Right ventricle myocardium inferior (tissue), 1 donor: ENCODE data around the gene ALX4. TPM values are rescaled to one million over a fixed set of nuclear protein-coding genes. Genes with fewer than 3 reads are reported as not detected.
A peak's percentile ranks its signal among the peaks of the same experiment; 100 is the strongest.

Source experiments
- ATAC-seq: fragments of 200-7000 bp; cut with Tn5 transposase; one replicate; pipeline ENCODE4 v1.9.1; 2020; ENCODE audit warnings: mild to moderate bottlenecking, moderate library complexity
- DNase-seq: peaks from one replicate; pipeline ENCODE4 v3.0.0; 2021; ENCODE audit errors: missing footprints
- intact Hi-C: fragments of 100-400 bp; cut with DNase I; formaldehyde crosslinking; loops from one replicate; pipeline ENCODE4 v1.11.0; 2022
- total RNA-seq: library from RNA; stranded (reverse); fragmentation: NEBNext Ultra II Directional; extraction: Animal tissue kit (Norgen Biotek cat#: 25700); gene quantifications from one replicate; pipeline ENCODE4 v1.2.1, GENCODE V29; 2021
- donor health status: DM: no; HTN: yes; CAD: no; lungs with severe emphysema.

Gene ALX4
- total RNA-seq, 1 donor from 2014 or later, result 0.05 TPM

DNA sequence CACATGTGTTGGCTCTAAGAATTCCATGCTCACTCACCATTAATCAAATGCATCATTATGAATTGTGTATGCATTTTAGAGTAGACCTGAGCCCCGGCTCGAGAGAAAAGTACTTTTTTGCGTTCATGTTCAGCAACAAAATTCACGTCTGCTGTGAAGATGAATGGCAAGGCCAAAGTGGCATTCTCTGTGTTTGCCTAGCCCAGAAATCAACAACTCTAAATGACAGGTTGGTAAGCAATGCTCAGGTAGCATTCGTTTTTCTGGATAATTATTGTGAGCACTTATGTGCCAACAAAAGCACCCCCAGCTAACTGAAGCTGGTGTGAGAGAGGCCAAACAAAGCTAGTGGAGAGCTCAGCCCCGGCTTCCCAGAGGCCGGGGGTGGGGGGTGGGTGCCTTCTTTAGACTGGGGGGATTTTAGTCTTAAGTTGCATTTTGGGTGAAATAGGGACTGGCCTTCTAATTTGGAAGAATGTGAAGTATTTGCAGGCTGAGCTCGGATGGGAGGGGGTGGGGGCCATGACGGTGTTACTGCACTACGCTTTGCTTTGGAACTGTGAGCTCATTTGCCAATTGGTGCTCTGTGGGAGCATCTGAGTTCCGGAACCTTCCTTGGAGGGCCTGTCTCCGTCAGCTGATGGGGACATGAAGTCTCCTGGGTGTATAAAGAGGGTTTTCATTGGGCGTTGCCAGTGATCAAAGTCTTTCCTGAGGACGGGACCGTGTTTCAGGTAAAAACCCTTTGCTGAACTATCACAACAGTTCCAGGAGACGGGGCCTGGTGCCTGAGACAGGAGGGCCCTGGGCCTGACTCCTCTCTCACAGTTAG lies 29.0 kb upstream of the ALX4 start:
- DNase-seq (no peak), ATAC-seq (no peak)
- intact Hi-C loops, result no loop called here

DNA sequence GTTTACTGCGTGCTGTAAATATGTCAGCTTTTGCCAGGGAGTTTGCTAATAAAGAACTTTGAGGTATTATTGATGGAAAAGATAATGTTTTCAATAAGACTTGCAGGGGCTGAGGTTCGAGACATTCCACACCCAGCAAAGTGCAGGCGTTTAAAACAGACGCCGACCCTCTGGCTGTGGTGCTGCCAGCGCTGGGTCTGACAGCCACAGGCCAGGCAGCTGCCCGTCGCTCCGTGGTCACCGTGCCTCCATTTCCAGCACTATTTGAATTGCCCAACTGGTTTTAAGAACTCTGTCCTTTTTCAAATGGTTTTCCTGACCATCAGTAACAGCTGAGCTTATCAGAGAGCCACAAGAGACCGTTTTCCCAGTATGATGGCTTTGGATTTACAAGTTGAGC lies 28.1 kb upstream of the ALX4 start:
- DNase-seq, result no peak
- no peak for ATAC-seq
- intact Hi-C loops, result no loop called here

DNA sequence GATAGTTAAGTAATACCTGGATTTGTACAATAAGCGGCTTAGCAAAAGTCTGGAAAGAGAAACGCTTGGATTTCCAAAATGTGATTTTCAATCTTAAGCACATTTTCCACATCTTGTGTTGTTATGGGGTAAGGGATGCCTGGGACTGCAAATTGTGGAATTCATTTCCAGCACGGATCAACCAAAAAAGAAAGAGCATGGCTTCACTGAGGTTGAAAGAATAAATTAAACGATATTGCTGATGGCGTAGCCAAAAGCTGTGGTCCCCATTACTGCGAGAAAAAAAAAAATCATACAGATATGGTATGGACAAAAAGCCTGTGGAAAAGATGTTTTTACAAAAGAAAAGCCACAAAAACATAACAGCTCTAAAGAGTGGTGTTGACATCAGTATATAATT lies 26.0 kb upstream of the ALX4 start:
- intact Hi-C loops, result no loop called here
- no peak for DNase-seq
- ATAC-seq, result no peak

DNA sequence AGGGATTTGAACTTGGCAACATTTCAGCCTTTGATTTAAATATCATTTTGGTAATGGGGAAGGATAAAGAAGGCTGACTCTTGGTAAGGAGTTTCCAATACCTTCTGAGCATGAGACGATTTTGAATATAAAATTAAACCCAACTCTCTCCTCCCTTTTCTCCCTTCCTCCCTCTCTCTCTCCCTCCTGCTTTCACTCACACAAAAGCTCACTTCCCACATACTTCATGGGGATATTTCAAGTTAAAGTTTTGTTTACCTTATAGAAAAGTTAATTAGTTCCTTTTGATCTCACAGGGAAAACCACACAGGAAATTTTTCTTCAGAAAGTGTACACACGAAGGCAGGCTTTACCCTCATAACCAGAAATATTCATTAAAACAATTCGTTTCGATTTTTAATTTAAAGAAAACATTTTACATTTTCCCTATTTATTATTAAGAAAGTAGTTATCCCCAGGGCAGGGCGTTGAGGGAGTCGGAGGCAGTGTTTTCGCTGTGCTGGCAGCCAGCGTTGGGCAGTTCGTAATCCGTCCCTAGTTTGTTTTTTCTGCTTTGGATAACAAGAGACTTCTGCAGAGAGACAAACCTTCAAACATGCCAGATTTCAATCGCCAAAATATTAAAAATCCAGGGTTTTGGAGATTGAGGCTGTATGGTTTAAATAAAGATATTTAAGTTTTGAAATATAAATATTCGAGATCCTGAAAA lies 25.3 kb upstream of the ALX4 start:
- DNase-seq, result no peak
- intact Hi-C loops, result no loop called here
- no peak for ATAC-seq

DNA sequence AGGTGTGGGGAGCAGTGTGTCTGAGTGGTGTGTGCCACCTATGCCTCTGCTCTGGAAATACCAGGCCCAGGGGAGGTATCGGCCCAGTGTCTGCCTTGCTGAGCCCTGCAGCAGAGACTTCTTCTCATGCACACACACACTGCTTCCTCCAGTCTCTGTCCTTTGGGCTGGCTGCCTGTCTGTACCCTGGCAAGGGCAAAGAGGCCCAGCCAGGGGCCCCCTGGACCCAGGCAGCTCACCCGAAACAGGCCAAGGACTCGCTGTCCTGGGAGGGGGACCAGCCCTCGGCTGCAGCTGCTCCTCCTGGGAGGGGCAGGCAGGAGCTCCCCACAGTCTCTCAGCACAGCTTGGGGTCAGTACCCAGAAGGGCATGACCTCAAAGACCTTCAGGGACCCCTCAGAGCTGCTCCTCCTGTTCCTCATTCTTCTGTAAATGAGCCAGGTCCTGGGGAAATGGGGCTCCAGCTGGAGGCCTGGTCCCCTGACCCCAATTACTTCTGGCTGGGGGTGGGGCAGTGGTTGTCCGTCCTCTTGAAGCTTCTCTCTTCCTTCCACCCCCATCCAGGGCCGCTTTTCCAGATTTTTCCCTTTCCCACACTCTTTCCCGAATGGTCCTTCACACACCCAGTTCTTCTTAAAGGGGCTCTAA lies 24.5 kb upstream of the ALX4 start:
- DNase-seq, result no peak

DNA sequence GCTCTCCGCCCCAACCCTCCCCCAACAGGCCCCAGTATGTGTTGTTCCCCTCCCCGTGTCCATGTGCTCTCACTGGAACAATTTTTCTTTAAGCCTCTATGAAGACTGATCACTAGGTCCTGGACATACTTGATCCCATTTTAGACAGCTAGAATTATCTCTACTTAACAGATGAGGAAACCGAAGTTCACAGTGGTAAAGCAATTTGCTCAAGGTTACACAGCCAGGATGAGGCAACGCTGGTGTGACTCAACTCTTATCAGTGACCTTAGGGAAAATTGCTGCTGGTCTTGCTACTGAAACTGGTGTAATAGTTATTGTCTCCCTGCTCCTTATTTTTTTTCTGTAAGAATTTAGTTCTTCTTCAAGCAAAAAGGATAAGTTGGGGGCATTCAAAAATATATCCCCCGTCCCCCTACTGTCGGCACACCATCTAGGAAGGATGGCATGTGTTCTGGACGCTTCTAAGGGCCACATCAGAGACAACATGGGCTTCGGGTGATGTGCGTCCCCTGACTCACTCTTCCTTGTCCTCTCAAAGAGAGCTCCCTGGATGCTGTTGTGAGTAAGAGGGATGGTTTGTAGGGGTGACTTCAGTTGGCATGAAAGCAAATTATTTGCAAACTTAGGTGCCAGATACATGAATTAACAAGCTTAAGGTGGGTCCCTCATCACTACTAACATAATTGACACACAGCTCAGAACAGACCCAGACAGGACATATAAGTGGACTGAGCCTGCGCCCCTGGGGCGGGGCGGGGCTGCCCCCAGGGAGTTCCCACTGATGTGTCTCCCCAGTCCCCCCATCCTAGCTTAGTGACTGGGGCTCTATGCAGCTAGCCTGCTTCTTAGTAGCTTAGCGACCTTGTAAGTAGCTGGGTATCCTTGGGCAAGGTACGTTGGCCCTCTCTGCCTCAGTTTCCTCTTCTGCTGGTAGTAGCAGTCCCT lies 23.6 kb upstream of the ALX4 start:
- intact Hi-C loops, result no loop called here
- ATAC-seq, result no peak
- DNase-seq, result no peak

More for the DNA sequence above, 24.5 kb upstream of the ALX4 start:
- ATAC-seq, result peak; percentile 31
- intact Hi-C loops, result no loop called here

DNA sequence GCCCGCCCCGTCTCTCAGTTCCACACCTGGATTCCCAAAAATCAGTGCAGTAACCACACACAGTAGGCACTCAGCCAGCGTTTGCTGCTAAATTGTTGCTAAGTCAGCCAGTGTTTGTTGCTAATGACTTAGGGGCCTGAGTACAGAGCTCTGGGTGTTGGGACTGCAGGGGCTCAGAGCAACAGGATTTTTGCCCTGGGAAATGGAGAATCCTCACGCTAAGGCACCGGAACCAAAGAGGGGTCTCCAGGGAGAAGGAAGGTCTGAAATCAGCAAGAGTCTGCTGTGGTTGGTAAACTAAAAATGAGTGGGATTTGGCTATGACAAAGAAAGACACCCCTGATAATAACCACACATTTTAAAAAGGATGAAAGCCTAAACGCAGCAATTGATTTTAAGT lies 22.7 kb upstream of the ALX4 start:
- intact Hi-C loops, result no loop called here
- DNase-seq (no peak), ATAC-seq (no peak)

DNA sequence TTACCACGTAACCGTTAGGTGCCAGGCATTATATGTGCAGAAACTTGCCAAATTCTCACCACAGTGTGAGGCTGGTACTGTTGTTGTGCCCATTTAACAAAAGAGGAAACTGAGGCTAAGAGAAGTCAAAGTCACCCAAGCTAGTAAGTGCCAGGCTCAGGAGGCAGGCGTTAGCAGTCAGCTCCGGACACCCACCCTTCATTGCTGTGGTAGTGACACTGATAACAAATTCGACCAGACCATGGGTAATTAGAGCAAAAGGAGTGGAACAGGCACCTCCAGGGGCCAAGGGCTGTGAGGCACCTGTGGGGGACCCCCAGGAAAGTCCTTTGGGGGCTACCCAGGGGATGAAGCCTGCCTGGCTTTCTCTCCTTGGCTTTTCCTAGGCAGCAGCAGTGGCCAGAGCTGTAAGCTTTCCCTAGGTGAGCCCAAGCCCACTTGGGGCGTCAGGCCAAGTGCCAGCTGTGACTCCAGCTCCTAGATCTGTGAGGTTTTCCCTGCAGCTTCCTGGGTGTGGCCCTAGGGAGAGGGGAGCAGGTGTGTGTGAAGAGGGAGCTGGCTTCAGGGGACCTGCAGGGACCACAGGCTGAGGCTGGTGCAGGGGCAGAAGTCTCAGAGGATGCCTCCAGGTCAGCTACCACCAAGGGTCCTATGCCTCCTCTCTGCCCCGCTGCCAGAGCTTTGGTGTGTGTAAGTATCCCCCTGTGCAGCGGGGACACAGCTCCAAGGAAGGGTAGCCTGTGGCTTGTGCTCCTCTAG lies 19.7 kb upstream of the ALX4 start:
- intact Hi-C loops, result no loop called here
- ATAC-seq (no peak), DNase-seq (no peak)

DNA sequence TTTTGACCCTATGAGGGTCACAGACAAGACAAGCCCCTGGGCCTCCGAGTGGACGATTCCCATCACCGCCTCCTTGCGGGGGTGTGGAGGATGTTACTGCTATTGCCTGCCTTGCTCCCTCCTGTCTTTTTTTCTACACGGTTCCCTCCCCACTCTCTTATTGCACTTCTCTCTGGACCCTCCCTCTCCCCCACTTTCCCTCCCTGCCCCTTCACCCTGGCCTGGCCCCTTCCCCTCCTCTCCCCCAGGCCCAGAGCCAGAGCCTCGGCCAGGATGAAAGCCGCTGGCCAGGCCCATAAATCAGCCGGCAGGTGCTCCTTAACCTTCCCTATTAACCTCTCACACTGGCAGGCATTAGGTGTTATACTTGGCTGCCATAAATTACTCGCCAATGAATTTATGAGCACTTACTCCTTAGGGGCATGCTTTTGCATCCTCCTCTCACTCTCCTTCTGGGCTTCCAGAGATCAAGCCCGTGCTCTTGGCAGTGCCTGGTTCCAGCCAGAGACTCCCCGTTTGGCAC lies 18.3 kb upstream of the ALX4 start:
- DNase-seq (no peak), ATAC-seq (no peak)
- intact Hi-C loops, result no loop called here

DNA sequence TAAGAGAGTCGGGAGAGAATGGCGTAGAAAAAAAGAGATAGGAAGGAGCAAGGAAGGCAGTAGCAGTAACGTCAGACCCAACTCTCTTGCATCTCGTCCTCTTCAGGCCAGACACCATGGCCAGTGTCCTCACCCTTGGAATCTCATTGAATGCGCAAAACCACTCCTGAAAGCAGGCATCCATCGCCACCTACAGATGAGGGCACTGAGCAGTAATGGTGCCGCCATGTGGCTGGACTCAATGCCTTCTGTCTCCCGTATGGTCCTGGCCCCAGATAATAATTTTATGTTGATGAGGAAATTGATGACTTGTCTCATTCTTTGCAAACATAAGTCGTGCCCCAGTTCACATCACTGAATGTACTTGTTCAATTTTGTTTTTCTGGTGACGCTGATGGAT lies 17.8 kb upstream of the ALX4 start:
- ATAC-seq (no peak), DNase-seq (no peak)
- intact Hi-C loops, result no loop called here

DNA sequence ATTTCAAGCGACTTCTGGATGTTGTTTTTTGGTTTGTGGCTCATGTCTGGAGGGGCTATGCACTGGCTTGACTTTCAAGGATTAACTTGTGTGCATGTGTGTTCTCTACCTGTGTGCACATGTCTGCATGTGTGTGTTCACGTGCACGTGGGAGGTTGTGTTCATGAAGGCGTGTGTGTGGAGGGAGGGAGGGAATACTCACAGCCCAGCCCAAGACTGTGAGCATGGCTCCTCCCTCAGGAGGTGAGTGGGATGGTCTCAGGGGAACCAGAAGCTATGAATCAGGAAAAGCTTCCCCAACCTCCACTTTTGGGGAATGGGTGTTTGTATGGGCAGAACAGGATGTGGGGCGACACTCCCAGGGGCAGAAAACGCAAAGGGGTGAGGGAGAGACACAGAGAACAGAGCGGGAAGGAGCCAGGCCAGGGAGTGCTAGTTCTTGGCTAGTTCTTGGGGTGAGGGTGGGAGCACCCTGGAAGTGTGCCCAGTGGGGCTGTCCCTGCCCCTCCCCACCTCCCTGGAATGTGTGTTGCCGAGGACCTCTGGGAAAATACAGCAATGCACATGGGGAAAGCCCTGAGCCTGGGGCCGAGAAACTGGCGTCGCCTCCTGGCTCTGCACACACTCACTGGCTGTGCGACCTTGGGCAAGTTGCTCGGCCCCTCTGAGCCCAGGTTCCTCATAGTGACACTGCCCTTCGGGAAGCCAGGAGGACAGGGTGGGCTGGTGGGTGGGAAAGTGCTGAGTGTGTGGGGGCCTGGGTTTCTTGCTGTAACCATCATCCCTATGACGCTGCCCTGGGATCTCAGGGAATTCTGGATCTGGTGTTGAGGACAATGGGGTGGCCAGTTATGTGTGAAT lies 16.9 kb upstream of the ALX4 start:
- ATAC-seq (no peak), DNase-seq (no peak)
- intact Hi-C loops, result no loop called here

DNA sequence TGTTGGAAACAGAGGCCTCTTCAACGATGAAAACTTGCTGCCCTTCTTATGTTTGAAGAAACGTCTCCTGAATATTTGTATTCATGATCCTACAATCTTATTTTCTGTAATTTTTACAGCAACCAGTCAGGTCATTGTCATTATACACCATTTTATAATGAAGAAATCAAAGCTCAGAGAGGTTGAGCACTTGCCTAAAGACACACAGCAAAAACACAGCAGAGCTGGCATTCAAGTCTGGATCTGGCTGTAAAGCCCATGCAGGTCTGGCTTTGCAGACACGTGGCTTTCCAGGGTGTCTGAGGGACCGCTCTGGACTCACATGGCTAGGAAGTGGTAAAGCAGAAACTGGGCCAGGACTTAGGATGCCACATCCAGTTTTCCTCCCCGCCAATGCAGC lies 15.8 kb upstream of the ALX4 start:
- intact Hi-C loops, result no loop called here
- ATAC-seq, result no peak
- DNase-seq, result no peak

DNA sequence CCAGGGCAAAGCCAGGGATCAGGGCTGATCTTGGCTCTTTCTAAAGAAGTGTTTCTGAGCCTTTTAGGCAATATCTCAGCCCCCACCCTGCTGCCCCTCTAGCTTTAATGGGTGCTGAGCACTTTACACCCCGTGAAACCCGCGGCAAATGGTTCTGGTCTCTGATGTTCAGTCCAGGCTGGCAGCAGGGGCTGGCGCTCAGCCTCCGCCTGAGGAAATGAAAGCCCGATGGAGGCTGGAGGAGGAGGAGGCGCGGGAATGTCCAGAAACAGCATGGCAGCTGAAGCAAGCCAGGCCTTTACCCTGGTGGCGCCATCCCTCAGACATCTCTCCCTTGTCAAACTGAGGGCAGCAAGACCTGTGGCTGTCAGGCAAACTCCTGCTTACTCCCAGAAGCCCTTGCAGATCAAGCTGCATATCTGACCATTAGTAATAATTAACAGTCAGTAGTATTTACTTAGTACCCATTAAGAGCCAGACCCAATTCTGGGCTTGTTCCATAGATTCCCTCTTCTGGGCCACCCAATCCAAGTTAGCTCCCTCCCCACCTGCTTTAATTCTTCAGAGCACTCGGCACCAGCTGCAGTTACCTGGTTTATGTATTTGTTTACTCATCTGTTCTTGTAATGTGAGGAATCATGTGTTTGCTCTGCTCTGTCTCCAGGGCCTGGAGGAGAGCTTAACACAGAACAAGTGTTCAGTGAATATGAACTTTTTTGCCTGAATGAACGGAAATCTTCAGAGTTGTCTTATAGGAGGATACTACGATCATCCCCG lies 15.0 kb upstream of the ALX4 start:
- intact Hi-C loops, result no loop called here
- DNase-seq (no peak), ATAC-seq (no peak)

DNA sequence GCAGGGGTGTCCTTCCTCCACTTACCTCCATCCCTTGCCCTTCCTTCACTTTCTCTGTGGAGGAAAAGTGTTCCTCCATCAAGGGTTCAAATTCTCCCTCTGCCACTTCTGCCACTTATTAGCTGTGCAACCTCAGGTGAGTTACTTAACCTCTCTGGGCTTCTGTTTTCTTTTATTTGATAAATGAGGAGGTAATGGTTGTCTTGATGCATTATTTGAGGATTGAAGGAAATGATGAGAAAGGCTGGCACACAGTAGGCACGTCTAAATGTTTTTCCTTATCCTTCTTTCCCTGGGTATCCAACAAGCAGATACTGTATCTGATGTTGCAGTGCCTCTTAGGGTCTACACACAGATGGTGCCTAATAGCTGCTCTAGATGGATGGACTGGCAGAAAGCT lies 14.3 kb upstream of the ALX4 start:
- ATAC-seq (no peak), DNase-seq (no peak)
- intact Hi-C loops, result no loop called here

DNA sequence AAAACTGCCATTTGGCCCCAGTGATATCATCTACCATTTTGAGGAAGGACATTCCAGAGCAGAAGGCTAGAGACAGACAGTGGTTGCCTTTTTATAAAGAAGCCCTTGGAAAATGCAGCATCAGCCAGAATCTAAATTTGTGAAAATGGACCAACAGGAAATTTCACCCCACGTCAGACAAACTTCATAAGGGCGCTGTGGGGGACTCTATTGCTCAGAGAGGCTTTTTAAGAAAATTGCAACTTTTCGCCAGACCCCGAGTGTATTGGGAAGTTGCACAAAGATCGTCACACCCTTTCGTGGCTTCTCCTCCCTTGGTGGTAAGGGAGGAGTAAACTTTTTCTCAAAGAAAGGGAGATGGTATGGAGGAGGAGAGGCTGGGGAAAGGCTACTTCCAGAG lies 12.3 kb upstream of the ALX4 start:
- DNase-seq (no peak), ATAC-seq (no peak)
- intact Hi-C loops, result no loop called here

DNA sequence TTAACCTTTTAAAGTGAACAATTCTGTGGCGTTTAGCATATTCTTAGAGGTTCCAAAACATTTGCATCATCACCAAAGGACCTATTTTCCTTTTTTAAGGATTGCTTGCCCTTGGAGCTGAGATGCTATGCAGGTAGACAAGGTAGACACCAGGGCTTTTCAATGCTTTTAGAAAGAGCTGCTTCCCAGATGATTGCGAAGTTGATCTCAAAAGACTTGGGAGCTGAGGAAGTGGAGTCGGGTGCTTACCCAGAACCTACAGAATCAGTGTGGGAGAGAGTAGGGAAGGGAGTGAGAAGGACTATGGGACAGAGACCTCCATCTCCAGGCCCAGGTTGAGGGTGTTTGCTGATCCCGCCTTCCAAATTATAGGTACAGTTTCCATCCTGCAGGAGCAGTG lies 11.1 kb upstream of the ALX4 start:
- intact Hi-C loops, result no loop called here
- ATAC-seq (no peak), DNase-seq (no peak)
